ENCODE measurements around the gene RPL18A. TPM values are rescaled to one million over a fixed set of nuclear protein-coding genes. Genes with fewer than 3 reads are reported as not detected.

The RPL18A gene
- total and polyA plus RNA-seq, 8 donors: 1,116 to 2,379 (median 1,425) TPM

DNA sequence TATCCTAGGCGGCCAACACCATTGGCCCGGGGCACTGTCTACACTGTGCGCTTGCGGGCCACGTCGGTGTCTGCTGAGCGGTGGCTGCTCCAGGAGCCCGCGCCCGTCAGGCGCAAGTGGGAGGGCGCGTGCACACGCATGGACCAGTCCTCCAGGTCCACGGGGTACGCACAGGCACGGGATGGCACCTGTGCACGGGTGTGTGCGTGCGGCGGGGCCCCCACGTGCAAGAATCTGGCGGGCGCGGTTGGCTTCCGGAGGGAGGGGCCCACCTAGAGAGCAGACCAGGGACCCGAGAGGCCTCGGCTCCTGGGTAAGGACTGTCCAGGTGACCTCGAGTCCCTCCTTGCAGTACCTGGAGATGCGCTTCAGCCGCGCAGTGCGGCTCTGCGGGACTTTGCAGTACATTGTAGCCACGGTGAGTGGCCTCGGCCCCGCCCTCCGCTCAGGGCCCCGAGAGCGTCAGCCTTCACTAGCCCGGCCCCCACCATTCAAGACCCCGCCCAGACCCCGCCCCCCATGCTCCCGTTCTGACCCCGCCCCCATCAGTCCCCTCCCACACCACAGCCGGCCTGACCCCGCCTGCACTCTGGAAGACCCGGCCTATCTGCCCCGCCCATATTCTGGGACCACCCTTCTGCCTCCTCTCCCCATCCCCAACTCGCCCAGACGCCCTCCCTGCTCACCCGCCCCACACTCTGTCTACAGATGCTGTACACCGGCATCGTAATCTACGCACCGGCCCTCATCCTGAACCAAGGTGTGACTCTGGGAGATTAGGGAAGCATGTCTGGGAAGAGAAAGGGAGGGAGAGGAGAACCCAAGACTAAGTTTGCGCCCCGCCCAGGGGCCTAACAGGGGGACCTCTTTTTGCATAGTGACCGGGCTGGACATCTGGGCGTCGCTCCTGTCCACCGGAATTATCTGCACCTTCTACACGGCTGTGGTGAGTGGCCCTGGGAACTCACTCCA is 14.4 kb downstream of the RPL18A start:
- Histone ChIP-seq H3K36me3 (no peaks in the 10 kb centered on the region), H3K4me3 (peak overlapping the region in 1 of 4 donors; percentile 36), H3K27me3 (peaks cover 0 to 27% (median 4%) of the 10 kb centered on the region in 4 donors), H3K9me3 (no peaks in the 10 kb centered on the region), H3K27ac (no peak overlapping the region), H3K4me1 (peaks cover 0 to 5% (median 0%) of the 10 kb centered on the region in 3 donors)
- FAIRE-seq (no peak), ATAC-seq (peak; percentile 55 to 82 (median 58)), DNase-seq (peak in 2 of 6 donors; percentile 49 to 77)
- TF ChIP-seq, protein P1, sequence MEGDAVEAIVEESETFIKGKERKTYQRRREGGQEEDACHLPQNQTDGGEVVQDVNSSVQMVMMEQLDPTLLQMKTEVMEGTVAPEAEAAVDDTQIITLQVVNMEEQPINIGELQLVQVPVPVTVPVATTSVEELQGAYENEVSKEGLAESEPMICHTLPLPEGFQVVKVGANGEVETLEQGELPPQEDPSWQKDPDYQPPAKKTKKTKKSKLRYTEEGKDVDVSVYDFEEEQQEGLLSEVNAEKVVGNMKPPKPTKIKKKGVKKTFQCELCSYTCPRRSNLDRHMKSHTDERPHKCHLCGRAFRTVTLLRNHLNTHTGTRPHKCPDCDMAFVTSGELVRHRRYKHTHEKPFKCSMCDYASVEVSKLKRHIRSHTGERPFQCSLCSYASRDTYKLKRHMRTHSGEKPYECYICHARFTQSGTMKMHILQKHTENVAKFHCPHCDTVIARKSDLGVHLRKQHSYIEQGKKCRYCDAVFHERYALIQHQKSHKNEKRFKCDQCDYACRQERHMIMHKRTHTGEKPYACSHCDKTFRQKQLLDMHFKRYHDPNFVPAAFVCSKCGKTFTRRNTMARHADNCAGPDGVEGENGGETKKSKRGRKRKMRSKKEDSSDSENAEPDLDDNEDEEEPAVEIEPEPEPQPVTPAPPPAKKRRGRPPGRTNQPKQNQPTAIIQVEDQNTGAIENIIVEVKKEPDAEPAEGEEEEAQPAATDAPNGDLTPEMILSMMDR (IDR thresholded peaks at IDR 0.05): no peak
- intact Hi-C loops (cut with DNase I): loop anchor here in 2 of 3 donors (5.0 to 10.0 kb wide), 2 partner anchors 51 to 58 kb away; partner anchors contain the start of gene CCDC124 (in 1 of the 2)
- 6 to 8% methylated on average over 49 to 63 of the region's 63 CpGs for WGBS, 2 donors

DNA sequence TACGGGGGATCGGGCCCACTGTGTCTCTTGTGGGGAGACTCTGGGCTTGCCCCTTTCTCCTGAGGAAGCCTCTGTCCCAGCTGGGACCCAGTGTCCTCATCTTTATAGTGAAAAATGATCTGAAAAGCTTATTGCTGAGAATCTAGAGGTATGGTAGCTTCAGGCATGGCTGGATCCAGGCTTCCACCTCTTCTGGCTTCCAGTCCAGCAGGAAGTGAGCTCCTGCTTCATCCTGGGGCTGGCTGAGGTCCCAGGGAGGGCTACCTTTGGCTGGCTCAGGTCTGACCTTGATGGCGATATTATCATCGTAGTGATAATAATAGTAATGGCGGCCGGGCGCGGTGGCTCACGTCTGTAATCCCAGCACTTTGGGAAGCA is 15.0 kb downstream of the RPL18A start:
- no peak overlapping the region for H3K27ac ChIP-seq
- WGBS, 2 donors: 64 to 67% methylated on average over 9 of the region's 9 CpGs
- no peak for DNase-seq
- no peaks in the 10 kb centered on the region for H3K36me3 ChIP-seq
- peaks cover 0 to 27% (median 4%) of the 10 kb centered on the region in 4 donors for H3K27me3 ChIP-seq
- H3K4me1 ChIP-seq: peaks cover 0 to 5% (median 0%) of the 10 kb centered on the region in 3 donors
- ATAC-seq: no peak
- no peak overlapping the region for H3K4me3 ChIP-seq
- H3K9me3 ChIP-seq: no peaks in the 10 kb centered on the region
- FAIRE-seq: no peak
- intact Hi-C loops (cut with DNase I): loop anchor here in 2 of 3 donors (5.0 to 10.0 kb wide), 2 partner anchors 50 to 58 kb away; partner anchors contain the start of gene CCDC124 (in 1 of the 2)
- TF ChIP-seq, protein P1 (IDR thresholded peaks at IDR 0.05): no peak

DNA sequence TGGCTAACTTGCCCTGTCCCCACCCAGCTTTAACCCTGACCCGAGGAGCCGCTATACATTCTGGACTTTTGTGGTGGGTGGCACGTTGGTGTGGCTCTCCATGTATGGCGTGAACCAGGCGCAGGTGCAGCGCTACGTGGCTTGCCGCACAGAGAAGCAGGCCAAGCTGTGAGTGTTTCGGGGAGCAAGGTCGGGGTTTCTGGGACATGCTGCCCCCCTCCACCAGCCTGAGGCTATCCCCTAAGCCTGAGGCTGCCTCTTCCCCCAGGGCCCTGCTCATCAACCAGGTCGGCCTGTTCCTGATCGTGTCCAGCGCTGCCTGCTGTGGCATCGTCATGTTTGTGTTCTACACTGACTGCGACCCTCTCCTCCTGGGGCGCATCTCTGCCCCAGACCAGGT is 18.0 kb downstream of the RPL18A start:
- no peak for ATAC-seq
- 69 to 82% methylated on average over 16 of the region's 16 CpGs for WGBS, 2 donors
- peaks cover 0 to 5% (median 0%) of the 10 kb centered on the region in 3 donors for H3K4me1 ChIP-seq
- FAIRE-seq: no peak
- intact Hi-C loops (cut with DNase I): loop anchor here in 1 of 3 donors (10.0 kb wide), 1 partner anchor 47 kb away; no protein-coding TSS in a partner anchor
- no peak overlapping the region for H3K4me3 ChIP-seq
- H3K9me3 ChIP-seq: no peaks in the 10 kb centered on the region
- H3K27me3 ChIP-seq: peaks cover 0 to 13% (median 3%) of the 10 kb centered on the region in 4 donors
- no peak overlapping the region for H3K27ac ChIP-seq
- no peak for DNase-seq
- TF ChIP-seq, protein P1 (IDR thresholded peaks at IDR 0.05): no peak
- no peaks in the 10 kb centered on the region for H3K36me3 ChIP-seq

DNA sequence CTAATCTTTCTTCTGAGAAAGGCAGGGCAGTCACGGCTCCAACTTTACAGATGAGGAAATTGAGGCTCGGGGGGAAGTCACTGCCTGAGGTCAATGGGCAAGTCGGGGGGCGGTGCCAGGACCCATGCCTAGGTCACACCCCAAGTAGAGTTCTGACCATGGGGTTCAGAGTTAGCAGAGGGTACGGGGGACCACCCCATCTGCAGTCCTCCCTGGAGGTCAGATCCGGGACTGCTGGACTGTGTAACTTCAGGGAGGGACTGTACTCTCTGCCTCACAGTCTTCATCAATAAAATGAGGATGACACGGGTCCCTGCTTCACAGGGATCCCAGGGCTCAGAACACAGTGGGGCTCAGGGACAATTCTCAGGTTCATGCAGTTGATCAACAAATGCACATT is 19.8 kb downstream of the RPL18A start:
- ATAC-seq (no peak), FAIRE-seq (no peak), DNase-seq (no peak)
- H3K27ac ChIP-seq: no peak overlapping the region
- H3K4me1 ChIP-seq: no peaks in the 10 kb centered on the region
- no peaks in the 10 kb centered on the region for H3K9me3 ChIP-seq
- H3K27me3 ChIP-seq: no peaks in the 10 kb centered on the region
- 64% methylated on average over 7 of the region's 7 CpGs for WGBS, 2 donors
- H3K36me3 ChIP-seq: no peaks in the 10 kb centered on the region
- intact Hi-C loops (cut with DNase I): loop anchor here in 1 of 3 donors (10.0 kb wide), 1 partner anchor 45 kb away; no protein-coding TSS in a partner anchor
- H3K4me3 ChIP-seq: no peak overlapping the region
- TF ChIP-seq, protein P1 (IDR thresholded peaks at IDR 0.05): no peak

Data from pancreas (tissue), 10 donors.